GOT3 (cell line): ENCODE results near the gene DNAJC8.

Experiments used
- DNase-seq: peaks from one replicate; lab custom pipeline; 2025; ENCODE audit warnings: mixed read lengths; lab: John Stamatoyannopoulos, UW

The DNAJC8 gene

DNA sequence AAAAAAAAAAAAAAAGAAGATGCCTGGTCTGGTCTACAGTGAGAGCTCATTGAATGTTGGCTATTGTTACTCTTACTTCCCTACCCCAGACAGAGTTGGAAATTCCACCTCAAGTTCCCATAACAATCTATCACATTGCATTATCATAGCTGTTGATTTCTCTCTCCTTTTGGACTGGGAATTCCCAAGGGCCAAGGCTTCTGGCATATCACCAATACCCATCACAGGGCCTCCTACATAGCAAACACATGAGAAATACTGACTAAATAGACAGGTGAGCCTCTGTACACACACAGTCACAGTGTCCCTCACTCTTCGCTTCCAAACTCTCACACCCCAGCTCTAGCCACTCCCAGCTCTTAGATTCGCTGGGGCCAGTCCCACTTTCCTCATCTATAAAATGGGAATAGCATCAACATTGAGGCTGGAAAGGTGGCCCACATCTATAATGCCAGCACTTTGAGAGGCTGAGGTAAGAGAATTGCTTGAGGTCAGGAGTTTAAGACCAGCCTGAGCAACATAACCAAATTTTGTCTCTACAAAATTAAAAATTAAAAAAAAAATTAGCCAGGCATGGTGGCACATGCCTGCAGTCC, 62.7 kb downstream of the DNAJC8 start:
- DNase-seq: no peak

DNA sequence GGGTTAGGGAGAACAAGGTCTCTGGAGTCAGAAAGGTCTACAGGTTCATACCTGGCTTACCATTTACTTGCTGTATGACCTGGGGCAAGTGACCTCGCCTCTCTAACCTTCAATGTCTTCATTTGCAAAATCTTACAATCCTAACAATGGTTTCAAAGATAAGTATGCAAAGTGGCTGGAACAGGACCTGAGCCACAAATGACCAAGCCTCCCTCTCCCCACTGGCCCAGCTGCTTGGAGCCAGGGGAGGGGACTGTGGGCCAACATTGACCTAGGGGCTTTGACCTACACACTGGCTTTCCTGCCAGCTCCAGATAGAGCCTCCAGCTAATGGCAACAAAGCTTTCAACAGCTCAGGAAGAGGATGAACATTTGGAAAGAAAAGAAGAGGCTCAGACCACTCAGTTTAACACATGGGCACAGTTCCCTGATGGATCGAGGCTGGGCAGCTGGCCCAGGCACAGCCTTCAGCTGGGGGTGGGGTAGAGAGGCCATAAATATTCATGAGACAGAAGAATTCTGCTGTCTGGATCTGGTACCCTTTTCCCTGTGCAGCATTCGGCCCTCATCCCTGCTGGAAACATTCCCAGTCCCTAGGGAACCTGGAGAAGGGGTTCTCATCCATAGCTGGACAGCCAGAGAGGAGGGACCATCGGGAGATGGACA, 69.2 kb downstream of the DNAJC8 start:
- no peak for DNase-seq

DNA sequence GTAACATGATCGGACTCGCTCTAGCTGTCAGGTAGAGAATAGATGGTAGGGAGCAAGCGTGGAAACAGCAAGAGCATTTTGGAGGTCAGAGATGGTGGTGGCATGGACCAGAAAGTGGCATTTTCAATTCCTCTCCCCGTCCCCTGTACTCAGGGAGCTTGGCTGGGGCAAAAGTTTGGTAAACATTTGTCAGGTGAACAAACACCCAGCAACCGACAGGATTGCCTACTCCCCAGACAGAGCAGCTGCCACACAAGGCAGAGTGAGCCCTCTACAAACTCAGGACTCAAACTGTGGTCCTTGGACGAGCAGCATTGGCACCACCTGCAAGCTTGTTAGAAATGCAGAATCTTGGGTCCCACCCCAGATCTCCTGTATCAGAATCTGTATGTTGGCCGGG, 70.7 kb downstream of the DNAJC8 start:
- no peak for DNase-seq

- DNase-seq: no peak
Observed at GRCh38 chr1:28161751-28162150, 71.1 kb downstream of the DNAJC8 start.

- DNase-seq: no peak
Observed at GRCh38 chr1:28160782-28161266, 72.0 kb downstream of the DNAJC8 start.

- no peak for DNase-seq
Observed at GRCh38 chr1:28159680-28160079, 73.1 kb downstream of the DNAJC8 start.

- DNase-seq: no peak
Observed at GRCh38 chr1:28159243-28159642, 73.6 kb downstream of the DNAJC8 start.

DNA sequence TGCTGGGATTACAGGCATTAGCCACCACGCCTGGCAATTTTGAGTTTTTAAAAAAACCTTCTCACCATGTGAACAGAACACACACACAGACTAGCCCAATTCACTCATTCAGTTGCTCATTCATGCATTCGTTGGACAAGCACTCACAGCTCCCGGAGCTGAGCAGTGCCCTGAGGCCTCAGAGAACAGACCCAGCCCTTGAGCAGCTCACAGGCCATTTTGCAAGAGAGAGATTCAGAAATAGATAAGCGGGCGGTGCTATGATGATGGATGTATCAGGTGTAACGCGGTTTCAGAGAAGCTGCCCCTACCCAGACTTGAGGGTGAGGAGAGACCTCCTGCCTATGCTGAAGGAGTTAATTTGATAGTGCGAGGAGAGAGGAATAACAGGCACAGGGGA, 74.9 kb downstream of the DNAJC8 start:
- no peak for DNase-seq

DNA sequence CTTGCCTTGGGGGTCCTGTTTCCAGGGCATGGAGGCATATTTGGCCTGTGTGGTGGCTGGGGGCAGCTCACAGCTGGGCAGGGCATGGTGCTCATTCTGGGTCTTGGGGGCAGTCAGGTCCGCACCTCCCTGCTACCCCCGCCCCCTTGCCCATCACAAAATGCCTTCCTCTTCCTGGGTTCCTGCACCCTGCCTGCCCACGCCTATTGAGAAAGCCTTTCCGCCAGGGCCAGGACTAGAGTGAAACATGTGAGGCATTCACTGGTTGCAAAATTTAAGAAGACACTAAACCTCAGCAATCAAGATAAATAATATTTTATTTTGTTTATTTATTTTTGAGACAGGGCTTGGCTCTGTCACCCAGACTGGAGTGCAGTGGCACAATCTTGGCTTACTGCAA, 76.0 kb downstream of the DNAJC8 start:
- DNase-seq: no peak

GRCh38 chr1:28155628-28156027, 77.2 kb downstream of the DNAJC8 start:
- DNase-seq: no peak

- DNase-seq: no peak
Observed at GRCh38 chr1:28154078-28154594, 78.7 kb downstream of the DNAJC8 start.
